ENCODE results near the gene SNTN.

- no peak for TF ChIP-seq CTCF (optimal IDR thresholded peaks at IDR 0.05 in 1 of 3, IDR thresholded peaks at IDR 0.05 in 1 of 3, conservative IDR thresholded peaks at IDR 0.05 in 1 of 3; ENCODE audit: extremely low read depth in 1 of 3, insufficient read depth in 2 of 3, low read length in 3 of 3)
- TF ChIP-seq EZH2 (IDR thresholded peaks at IDR 0.05; ENCODE audit: low read length), result no peak
Observed at GRCh38 chr3:63674586-63674985, 22.1 kb downstream of the SNTN start.

Measured in keratinocyte (primary cell).